Stimulated activated CD4-positive, alpha-beta T cell treated with anti-CD3 and anti-CD28 coated beads, Interleukin-1b, Interleukin-23, amount 100 ng/mL, for 24 hours (primary cell): ENCODE data around the gene INTS1.
A peak's percentile ranks its signal among the peaks of the same experiment; 100 is the strongest.

Experiments used
- DNase-seq, 4 experiments: peaks; one replicate each; pipeline ENCODE4 v3.0.0-alpha.2; 2020; ENCODE audit warnings: low read depth in 4 of 4, low spot score in 1 of 4

The INTS1 gene, protein sequence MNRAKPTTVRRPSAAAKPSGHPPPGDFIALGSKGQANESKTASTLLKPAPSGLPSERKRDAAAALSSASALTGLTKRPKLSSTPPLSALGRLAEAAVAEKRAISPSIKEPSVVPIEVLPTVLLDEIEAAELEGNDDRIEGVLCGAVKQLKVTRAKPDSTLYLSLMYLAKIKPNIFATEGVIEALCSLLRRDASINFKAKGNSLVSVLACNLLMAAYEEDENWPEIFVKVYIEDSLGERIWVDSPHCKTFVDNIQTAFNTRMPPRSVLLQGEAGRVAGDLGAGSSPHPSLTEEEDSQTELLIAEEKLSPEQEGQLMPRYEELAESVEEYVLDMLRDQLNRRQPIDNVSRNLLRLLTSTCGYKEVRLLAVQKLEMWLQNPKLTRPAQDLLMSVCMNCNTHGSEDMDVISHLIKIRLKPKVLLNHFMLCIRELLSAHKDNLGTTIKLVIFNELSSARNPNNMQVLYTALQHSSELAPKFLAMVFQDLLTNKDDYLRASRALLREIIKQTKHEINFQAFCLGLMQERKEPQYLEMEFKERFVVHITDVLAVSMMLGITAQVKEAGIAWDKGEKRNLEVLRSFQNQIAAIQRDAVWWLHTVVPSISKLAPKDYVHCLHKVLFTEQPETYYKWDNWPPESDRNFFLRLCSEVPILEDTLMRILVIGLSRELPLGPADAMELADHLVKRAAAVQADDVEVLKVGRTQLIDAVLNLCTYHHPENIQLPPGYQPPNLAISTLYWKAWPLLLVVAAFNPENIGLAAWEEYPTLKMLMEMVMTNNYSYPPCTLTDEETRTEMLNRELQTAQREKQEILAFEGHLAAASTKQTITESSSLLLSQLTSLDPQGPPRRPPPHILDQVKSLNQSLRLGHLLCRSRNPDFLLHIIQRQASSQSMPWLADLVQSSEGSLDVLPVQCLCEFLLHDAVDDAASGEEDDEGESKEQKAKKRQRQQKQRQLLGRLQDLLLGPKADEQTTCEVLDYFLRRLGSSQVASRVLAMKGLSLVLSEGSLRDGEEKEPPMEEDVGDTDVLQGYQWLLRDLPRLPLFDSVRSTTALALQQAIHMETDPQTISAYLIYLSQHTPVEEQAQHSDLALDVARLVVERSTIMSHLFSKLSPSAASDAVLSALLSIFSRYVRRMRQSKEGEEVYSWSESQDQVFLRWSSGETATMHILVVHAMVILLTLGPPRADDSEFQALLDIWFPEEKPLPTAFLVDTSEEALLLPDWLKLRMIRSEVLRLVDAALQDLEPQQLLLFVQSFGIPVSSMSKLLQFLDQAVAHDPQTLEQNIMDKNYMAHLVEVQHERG (N-terminal part only)

DNA sequence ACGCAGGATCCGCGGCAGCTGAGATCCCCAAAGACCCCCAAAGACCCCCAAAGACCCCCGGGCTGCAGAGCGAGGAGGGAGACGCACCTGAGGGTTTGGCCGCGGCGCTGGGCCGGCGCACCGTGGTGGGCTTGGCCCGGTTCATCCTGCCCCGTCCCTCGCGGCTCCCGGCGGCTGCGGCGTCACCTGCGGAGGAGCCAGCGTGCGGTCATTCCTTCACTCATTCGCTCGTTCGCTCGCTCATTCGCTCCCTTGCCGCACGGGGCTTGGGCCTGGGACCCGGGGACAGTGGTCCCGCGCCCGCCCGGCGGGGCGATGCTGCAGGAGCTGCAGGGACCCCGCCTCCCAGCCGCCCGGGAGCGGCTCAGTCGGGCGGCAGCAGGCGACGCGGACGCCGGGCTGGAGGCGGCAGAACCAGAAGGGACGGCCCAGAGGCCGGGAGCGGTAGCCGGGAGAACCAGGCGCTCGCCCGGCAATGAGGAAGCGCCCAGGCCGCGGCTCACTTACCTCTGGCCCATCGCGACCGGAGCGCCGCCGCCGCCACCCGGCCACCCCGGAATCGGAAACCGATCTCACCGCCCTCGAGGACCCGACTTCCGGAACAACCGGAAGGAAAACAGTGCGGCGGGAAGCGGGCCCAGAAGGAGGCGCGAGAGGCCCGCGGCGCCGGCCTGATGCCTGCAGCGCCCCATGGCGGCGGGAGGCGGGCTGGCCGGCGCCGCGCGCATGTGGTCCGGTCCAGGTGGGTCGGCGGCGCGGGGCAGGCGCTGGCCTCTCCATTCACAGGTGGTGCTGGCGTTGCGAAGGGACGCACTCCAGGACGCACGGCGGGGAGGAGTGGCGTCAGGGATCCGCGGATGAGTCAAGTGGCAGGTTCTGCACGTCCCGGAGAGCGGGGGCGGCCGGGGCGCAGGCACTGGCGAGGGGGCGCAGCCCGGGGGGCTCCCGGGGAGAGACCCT is at the start of gene INTS1:
TSS of gene INTS1 (minus strand) at position 574 of the 960 bp plus-strand sequence. CDS start at position 145, 429 bp downstream.
- DNase-seq = peak; percentile 71 to 83 (median 78)

GRCh38 chr7:1553512-1554210 is 49.5 kb upstream of the INTS1 start:
- no peak for DNase-seq

DNA sequence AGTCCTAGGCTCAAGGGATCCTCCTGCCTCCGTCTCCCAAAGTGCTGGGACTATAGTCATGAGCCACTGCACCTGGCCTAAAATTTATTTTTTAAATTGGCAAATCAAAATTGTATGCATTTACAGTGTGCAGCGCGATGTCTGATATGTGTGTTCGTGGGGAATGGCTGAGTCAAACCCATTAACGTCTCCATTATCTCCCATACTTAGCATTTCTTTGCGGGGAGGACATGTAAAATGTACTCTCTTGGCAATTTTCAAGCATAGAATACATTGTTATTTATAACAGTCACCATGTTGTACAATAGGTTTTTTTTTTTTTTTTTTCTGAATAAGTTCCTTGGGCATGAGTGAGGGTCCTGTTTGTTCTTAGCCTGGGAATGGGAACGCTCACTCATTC is 48.0 kb upstream of the INTS1 start:
- DNase-seq = no peak

DNA sequence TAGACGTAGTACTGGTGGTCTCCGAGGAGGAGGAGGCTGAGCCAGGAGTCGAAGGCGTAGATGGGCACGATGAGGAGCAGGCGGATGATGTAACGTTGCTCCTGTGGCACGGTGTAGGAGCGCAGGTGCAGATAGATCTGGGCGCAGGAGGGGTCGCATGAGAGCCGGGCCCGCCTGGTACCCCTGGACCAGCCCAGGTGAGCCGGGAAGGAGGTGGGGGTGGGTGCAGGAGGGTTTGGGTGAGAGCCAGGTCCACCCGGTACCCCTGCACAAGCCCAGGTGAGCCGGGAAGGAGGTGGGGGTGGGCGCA is 46.6 kb upstream of the INTS1 start:
- no peak for DNase-seq

GRCh38 chr7:1550005-1550845 is 46.0 kb upstream of the INTS1 start:
- DNase-seq = no peak

DNA sequence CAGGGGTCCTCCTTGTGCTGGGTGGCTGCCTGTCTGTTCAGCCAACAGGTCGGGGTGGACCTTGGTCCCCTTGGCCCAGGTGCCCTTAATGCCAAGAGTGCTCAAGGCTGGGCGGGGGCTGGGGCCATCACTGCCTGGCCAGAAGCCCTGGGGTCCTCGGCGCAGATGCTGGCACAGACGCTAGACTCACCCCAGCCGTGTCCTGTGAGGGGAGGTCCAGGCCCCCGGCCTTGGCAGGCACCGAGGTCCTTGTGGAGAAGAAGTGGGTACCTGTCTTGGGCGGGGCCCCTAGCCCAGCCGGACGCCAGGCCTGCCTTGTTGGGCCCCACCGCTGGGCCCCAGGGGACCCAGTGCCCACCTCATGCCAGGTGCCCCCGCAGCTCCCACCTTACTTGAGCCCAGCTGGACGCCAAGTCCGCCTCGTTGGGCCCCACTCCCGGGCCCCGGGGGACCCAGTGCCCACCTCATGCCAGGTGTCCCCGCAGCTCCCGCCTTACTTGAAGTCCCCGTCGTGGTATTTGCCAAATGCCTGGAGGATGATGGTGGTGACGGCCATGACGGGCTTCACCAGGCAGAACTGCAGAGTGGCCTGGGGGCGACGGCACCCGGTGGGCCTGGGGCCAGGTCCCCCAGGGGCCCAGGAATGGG is 45.3 kb upstream of the INTS1 start:
- no peak for DNase-seq

- no peak for DNase-seq
Observed at GRCh38 chr7:1548944-1549343, 44.8 kb upstream of the INTS1 start.

GRCh38 chr7:1548438-1548831 is 44.2 kb upstream of the INTS1 start:
- DNase-seq = no peak

DNA sequence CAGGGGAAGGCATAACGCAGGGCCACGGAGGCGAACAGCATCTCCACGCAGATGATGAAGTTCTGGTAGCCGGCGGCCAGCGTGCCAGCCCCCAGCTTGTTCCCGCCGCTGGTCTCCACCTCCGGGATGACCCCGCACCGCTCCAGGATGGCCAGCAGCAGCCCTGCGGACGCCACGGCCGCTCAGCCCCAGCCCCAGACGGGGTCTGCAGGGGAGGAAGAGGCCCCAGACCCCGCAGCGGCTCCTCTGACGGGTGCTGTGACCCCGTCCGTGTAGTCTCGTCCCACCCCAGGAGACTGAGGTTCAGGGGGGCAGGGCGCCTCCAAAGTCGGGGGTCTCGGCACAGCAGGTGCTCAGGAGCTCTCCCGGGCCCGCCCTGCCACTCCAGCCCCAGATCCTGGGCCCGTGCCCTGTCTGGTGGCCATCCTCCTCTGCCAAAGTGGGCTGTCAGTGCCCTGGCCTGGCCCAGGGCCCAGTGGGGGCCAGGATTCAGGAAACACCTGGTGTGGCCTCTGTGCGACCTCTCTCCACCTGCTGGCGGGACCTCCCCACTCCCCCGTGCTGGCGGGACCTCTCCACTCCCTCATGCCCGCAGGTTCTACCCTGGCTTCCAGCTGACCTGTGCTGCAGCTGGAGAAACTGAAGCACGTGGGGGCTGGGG is 43.7 kb upstream of the INTS1 start:
- no peak for DNase-seq

DNA sequence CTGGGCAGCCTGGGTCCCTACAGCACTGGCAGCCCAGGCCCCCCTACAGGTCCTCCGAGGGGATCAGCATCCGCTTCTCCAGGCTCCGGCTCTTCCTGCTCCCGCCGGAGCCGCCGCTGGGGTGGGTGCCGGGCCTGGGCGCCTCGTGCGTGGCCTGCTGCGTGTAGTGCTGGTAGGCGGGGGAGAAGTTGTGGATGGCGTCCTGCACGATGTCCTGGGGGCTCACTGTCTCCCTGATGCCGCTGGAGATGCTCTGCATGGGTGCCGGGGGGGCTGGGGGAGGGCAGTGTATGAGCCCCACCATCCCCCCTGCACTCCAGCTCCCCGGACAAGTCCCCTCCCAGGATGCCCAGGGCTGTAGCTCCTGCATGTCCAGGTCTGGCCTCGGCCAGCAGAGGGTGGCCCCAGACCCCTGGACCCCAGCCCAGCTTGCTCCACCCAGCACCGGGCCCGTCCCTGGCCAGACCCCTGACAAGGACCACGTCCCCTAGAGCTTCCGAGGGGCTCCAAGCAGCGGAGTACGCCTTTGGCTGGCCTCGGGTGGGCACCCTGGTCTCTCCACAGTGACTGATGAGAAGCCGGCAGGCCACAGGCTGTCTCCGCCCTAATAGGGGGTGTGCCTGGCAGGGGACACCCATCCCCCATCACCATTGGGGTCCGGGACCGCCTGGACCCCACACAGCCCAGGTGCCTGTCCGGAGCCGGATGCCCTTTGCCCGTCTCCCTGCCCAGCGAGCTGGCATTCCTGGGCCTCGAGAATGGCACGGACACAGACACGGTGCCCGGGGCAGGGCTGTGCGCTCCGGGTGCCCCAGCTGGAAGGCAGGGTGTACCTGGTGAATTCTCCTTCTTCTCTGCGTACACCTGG is 43.0 kb upstream of the INTS1 start:
- no peak for DNase-seq

- DNase-seq = no peak
Observed at GRCh38 chr7:1546274-1546908, 42.2 kb upstream of the INTS1 start.

- DNase-seq = no peak
Observed at GRCh38 chr7:1545417-1546246, 41.4 kb upstream of the INTS1 start.

DNA sequence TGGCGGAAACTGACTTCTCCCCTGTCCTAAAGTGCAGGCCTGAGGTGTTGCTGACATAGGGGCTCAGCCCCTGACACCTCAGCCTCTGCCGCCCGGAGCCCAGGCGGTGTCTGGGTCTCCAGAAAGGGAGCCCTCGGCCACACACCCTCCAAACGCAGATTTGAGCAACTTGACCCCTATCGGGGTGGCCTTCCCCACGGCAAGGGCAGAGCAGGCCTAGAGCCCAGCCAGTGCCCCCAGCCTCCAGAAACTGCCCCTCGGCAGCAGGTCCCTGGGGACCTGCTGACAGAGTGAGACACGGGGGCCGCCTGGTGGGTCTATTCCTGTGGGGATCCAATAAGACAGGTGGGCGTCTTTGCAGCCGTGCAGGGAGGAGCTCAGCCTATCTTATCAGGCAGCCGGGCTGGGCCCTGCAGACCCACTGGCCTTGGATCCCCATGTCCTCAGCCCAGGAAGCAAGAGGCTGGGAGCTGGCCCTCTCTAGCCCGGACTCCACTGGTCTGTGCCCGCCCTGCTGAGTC is 40.8 kb upstream of the INTS1 start:
- DNase-seq = no peak

- DNase-seq = no peak
Observed at GRCh38 chr7:1544178-1544895, 40.1 kb upstream of the INTS1 start.

GRCh38 chr7:1543826-1544177 is 39.6 kb upstream of the INTS1 start:
- DNase-seq = no peak
